Lower leg skin (tissue), 4 donors: ENCODE results near the gene NTHL1. TPM values are rescaled to one million over a fixed set of nuclear protein-coding genes. Genes with fewer than 3 reads are reported as not detected.

Source experiments
- DNase-seq, 2 donors: peaks; one replicate each; pipeline ENCODE4 v3.0.0-alpha.2; 2019; ENCODE audit warnings: low spot score in 2 of 2
- H3K4me3 ChIP-seq: fragments of 200-600 bp; sonication (generic); 2 replicates; pipeline ENCODE4 v1.5.1; 2017; ENCODE audit warnings: mild to moderate bottlenecking, low read depth; ENCODE audit not compliant: poor library complexity, severe bottlenecking
- POLR2A ChIP-seq, 2 donors: fragments of 450-650 bp; IDR thresholded peaks; one replicate each; pipeline ENCODE4 v1.6.1; 2016 to 2017; ENCODE audit warnings: antibody characterized with exemption in 2 of 2, mild to moderate bottlenecking in 1 of 2, moderate library complexity in 1 of 2
- WGBS, 2 donors: methylation state at CpG; one replicate each; pipeline ENCODE4 v1.1.5; 2018; 5-methylcytosine and 5-hydroxymethylcytosine counted together
- intact Hi-C: fragments of 100-400 bp; cut with DNase I; formaldehyde crosslinking; loops from one replicate; pipeline ENCODE4 v1.15.0; 2023; ENCODE audit warnings: low total_unique reads
- total RNA-seq, 4 donors: library from RNA; depleted of rRNA; stranded (reverse); fragments of >200 nt; gene quantifications; one replicate each; pipeline ENCODE4 v1.1.0, GENCODE V29; 2016
- TF ChIP-seq, protein P1 (sequence below), 3 donors: fragments of 450-650 bp; IDR thresholded peaks; one replicate each; pipeline ENCODE4 v1.5.1; 2016; ENCODE audit warnings: antibody characterized with exemption in 3 of 3, mild to moderate bottlenecking in 3 of 3, moderate library complexity in 2 of 3

The NTHL1 gene
- total RNA-seq, 4 donors from 2014 or later = 5.8 to 29.9 (median 21.5) TPM

GRCh38 chr16:2089706-2090480 lies 42.3 kb upstream of the NTHL1 start:
- intact Hi-C loops = loop anchor here (10.0 kb wide), 1 partner anchor 55 kb away; no protein-coding TSS in a partner anchor
- TF ChIP-seq, protein P1, sequence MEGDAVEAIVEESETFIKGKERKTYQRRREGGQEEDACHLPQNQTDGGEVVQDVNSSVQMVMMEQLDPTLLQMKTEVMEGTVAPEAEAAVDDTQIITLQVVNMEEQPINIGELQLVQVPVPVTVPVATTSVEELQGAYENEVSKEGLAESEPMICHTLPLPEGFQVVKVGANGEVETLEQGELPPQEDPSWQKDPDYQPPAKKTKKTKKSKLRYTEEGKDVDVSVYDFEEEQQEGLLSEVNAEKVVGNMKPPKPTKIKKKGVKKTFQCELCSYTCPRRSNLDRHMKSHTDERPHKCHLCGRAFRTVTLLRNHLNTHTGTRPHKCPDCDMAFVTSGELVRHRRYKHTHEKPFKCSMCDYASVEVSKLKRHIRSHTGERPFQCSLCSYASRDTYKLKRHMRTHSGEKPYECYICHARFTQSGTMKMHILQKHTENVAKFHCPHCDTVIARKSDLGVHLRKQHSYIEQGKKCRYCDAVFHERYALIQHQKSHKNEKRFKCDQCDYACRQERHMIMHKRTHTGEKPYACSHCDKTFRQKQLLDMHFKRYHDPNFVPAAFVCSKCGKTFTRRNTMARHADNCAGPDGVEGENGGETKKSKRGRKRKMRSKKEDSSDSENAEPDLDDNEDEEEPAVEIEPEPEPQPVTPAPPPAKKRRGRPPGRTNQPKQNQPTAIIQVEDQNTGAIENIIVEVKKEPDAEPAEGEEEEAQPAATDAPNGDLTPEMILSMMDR (IDR thresholded peaks at IDR 0.05) = no peak
- TF ChIP-seq POLR2A (IDR thresholded peaks at IDR 0.05) = no peak
- 86 to 89% methylated on average over 39 to 40 of the region's 44 CpGs for WGBS, 2 donors
- no peak overlapping the region for H3K4me3 ChIP-seq
- DNase-seq = no peak

- TF ChIP-seq POLR2A (IDR thresholded peaks at IDR 0.05) = no peak
- TF ChIP-seq, protein P1 (IDR thresholded peaks at IDR 0.05) = no peak
- 48 to 68% methylated on average over 18 to 20 of the region's 20 CpGs for WGBS, 2 donors
- no peak for DNase-seq
- intact Hi-C loops = loop anchor here (10.0 kb wide), 1 partner anchor 54 kb away; no protein-coding TSS in a partner anchor
- no peak overlapping the region for H3K4me3 ChIP-seq
Observed at GRCh38 chr16:2088759-2089358, 41.2 kb upstream of the NTHL1 start.

DNA sequence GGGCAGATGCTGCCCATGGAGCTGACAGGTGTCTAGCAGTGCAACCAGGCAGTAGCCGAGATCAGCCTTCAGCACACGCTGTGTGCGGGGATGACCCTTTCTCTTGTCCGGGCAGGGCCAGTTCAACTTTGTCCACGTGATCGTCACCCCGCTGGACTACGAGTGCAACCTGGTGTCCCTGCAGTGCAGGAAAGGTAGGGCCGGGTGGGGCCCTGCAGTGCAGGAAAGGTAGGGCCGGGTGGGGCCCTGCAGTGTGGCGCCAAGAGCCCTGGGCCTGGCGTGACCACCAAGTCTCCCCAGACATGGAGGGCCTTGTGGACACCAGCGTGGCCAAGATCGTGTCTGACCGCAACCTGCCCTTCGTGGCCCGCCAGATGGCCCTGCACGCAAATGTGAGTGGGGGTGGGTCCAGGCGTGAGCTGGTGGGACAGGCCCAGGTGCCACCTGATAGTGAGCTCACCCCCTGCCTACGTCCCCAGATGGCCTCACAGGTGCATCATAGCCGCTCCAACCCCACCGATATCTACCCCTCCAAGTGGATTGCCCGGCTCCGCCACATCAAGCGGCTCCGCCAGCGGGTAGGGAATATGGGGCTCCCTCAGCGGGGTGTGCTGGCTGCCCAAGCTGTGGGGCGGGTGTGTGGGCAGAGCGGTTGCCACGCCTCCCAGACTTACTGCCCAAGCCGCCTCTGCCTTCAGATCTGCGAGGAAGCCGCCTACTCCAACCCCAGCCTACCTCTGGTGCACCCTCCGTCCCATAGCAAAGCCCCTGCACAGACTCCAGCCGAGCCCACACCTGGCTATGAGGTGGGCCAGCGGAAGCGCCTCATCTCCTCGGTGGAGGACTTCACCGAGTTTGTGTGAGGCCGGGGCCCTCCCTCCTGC lies 40.4 kb upstream of the NTHL1 start:
- WGBS, 2 donors = 74 to 83% methylated on average over 28 to 36 of the region's 41 CpGs
- no peak for TF ChIP-seq POLR2A (IDR thresholded peaks at IDR 0.05)
- TF ChIP-seq, protein P1 (IDR thresholded peaks at IDR 0.05) = no peak
- no peak for DNase-seq
- intact Hi-C loops = loop anchor here (10.0 kb wide), 1 partner anchor 53 kb away; no protein-coding TSS in a partner anchor
- H3K4me3 ChIP-seq = no peak overlapping the region

GRCh38 chr16:2086812-2087747 lies 39.4 kb upstream of the NTHL1 start:
- intact Hi-C loops = loop anchor here (10.0 kb wide), 1 partner anchor 52 kb away; no protein-coding TSS in a partner anchor
- TF ChIP-seq, protein P1 (IDR thresholded peaks at IDR 0.05) = no peak
- TF ChIP-seq POLR2A (IDR thresholded peaks at IDR 0.05) = no peak
- DNase-seq = no peak
- no peak overlapping the region for H3K4me3 ChIP-seq
- 79 to 81% methylated on average over 18 to 29 of the region's 30 CpGs for WGBS, 2 donors
